HG03432 (cell line): ENCODE measurements around the gene MAPK8IP2.
"Not testable (repeated sequence)": the region's sequence is repeated elsewhere in the genome, so short reads cannot be mapped to it uniquely, and the experiment has no call there.

ENCODE experiments used
- ATAC-seq: cut with Tn5 transposase; IDR thresholded peaks from one replicate; pipeline ENCODE4 v1.9.1; 2021; ENCODE audit warnings: mild to moderate bottlenecking, moderate library complexity; ENCODE audit not compliant: unreplicated experiment

MAPK8IP2 gene

DNA sequence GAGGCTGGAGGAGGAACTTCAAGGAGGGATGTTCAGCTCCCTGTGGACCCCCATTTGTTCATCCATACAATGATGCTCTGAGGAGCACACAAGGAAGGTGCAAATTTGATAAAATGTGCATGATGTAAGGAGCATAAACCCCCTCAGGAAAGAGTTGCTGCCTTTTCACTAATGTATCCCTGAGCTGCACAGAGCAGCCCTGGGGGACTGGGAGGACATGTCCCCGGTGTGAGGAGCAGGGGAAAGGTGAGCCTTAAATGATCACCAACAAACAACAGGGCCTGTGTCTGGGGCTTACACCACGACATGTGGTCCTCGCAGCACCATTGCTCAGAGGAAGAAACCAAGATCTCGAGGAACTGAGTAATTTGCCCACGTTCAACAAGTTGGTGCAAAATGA is 3.5 kb upstream of the MAPK8IP2 start:
- no peak for ATAC-seq

DNA sequence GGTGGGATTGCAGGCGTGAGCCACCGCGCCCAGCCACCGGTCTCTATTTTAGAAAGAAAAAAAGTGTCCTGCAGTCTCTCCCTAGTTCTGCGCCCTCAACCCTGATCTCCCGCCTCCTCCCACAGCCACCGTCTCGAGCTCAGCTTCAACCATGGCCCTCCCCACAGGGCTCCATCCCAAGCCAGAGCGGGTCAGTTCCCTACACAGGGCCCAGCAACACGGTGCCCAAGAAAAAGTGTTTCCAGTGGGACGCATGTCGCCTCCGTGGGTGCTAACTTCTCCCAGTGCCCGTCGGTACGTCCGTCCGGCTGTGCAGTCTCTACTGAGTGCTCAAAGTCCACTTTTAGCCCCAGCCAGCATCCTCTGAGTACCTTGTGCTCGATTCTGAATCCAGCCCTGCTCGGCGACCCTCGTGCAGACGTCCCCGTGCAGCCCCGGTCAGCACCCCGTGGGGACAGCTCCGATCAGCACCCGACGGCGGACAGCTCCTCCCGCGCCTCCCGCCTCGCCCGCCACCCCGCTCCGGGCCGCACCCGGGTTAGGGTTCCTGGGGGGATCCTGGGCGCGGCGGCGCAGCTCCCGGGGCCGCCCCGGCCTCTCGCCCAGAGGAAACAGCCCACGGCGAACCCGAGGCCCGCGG is 657 bp upstream of the MAPK8IP2 start:
- ATAC-seq, result no peak

DNA sequence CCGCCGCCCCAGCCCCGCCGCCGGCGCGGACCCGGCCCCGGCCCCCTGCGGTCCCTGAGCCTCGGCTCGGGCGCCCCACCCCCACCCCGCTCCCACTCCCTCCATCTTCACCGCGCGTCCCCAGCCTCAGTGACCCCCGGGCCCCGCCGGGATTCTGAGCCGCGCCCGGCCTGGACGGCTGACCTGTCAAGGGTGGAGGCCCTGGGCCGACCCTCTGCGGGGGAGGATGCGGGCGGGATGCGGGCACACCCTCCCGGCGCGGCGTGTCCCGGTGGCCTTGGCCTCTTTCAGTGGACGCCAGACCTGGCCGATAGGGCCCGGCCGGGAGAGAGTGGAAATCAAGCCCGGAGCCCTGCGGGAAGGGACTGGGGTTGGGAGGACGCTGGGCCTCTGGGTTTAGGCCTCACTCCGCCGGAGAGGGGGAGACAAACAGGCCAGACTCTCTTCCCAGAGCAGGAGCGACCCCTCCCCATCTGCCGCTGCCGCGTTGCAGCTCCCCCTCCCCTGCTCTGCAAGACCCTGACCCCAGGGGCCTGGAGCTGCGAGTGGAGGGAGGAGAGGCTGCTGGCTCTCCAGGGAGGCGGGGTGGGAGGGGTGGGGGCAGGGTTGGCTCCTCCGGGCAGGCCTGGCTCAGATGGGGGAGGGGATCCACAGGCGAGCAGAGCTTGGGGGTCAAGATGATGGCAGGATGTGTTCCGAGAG is 525 bp downstream of the MAPK8IP2 start:
- ATAC-seq, result no peak

DNA sequence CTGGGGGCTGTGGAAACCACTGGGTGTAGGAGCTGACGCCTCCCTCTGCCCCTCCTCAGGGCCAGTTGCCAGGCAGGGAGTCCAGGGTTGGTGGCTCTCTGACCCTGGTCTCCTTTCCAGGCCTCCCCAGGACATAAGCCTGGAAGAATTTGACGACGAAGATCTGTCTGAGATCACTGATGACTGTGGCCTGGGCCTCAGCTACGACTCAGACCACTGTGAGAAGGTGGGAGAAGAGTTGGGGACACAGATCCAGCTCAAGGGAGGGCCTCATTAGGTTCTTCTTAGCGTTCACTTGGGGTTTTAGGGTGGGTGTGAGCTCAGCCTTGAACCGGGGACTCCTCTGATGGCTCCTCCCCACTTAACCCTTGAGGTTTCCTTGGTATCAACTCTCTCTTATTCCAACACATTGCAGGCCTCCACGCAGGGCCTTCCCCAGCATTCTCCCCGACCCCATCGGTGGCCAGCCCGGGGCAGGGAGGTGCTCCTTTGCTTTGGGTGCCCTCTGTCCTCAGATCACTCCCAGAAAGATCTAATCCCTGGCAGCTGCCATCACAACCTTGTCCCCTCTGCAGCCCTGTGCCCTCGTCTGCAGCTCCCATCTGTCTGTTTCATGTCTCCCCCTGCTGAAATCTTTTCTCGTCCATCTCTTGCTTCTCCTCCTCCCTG is 1.2 kb downstream of the MAPK8IP2 start:
- no peak for ATAC-seq

DNA sequence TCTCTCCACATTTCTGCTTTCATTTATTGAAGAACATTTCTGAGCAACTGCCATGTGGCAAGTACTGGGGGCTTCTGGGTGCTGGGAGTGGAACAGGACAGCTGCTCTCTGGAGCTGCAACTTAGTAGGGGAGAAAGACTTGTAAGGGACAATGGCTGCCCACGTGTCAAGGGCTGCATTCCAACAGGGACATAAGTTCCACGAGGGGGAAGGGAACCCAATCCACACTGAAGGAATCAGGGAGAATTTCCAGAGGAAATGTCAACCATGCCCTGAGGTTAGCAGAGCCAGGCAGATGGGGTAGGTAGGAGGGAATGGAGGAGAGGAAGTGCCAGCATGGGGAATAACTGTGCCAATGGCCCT is 1.7 kb downstream of the MAPK8IP2 start:
- ATAC-seq, result no peak

DNA sequence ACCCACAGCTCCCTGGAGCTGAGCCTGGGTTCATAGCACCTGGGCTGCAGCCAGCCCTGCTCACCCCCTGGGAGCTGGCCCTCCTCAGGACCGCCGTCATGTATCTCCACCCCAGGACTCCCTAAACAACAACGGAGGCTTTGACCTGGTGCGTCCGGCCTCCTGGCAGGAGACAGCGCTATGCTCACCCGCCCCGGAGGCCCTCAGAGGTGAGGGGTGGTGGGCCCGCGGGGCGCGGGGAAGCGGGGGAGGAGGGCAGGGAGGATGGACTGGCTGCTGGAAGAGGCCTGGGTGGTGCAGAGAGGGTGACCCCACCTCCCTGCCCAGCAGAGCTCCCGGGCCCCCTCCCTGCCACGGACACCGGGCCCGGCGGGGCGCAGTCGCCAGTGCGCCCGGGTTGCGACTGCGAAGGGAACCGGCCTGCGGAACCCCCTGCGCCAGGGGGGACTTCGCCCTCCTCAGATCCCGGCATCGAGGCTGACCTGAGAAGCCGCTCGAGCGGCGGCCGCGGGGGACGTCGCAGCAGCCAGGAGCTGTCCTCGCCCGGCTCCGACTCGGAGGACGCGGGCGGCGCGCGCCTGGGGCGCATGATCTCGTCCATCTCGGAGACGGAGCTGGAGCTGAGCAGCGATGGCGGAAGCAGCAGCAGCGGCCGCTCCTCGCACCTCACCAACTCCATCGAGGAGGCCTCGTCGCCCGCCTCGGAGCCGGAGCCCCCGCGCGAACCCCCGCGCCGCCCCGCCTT is 3.1 kb downstream of the MAPK8IP2 start:
- no peak for ATAC-seq

DNA sequence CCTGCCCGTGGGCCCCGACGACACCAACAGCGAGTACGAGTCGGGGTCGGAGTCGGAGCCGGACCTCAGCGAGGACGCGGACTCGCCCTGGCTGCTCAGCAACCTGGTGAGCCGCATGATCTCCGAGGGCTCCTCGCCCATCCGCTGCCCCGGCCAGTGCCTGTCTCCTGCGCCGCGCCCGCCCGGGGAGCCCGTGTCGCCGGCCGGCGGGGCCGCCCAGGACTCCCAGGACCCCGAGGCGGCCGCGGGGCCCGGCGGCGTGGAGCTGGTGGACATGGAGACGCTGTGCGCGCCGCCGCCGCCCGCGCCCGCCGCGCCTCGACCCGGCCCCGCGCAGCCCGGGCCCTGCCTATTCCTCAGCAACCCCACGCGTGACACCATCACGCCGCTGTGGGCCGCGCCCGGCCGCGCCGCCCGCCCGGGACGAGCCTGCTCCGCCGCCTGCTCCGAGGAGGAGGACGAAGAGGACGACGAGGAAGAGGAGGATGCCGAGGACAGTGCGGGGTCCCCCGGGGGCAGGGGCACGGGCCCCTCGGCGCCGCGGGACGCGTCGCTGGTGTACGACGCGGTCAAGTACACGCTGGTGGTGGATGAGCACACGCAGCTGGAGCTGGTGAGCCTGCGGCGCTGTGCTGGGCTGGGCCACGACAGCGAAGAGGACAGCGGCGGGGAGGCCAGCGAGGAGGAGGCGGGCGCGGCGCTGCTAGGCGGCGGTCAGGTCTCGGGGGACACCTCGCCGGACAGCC is 3.8 kb downstream of the MAPK8IP2 start:
- ATAC-seq, result no peak

DNA sequence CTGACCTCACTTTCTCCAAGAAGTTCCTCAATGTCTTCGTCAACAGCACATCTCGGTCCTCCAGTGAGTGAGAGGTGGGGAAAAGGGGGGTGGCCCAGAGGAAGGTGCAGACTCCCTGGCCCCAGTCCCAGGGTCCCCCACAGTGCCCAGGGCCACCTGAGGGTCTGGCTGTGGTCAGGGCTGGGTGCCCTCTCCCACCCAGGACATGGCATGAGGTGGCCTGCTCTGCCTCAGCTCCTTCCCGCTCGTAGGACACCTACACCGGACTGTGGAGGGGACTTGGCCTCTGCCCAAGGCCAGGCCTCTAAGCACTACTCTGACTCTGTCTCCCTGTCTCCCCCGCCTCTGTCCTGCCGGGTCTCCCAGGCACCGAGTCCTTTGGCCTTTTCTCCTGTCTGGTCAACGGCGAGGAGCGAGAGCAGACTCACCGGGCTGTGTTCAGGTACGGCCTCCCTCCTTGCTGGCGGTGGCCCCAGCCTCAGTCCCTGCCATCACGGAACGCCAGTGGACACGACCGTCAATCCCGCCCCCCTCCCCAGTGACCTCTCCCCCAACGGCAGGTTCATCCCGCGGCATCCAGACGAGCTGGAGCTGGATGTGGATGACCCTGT is 4.5 kb downstream of the MAPK8IP2 start:
- ATAC-seq, result no peak

DNA sequence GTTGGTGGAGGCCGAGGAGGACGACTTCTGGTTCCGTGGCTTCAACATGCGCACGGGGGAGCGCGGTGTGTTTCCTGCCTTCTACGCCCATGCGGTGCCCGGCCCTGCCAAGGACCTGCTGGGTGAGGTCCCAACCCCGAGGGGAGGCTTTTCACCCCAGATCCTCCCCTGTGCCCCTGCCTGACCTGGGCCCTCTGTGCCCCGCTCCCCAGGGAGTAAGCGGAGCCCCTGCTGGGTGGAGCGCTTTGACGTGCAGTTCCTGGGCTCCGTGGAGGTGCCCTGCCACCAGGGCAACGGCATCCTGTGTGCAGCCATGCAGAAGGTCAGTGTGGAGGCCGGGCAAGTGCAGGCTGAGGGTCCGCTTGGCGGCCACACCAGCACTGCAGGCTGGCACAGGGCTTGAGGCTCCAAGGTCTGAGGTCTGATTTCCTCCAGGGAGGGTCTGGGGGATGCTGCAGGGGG is 5.1 kb downstream of the MAPK8IP2 start:
- ATAC-seq, result no peak

DNA sequence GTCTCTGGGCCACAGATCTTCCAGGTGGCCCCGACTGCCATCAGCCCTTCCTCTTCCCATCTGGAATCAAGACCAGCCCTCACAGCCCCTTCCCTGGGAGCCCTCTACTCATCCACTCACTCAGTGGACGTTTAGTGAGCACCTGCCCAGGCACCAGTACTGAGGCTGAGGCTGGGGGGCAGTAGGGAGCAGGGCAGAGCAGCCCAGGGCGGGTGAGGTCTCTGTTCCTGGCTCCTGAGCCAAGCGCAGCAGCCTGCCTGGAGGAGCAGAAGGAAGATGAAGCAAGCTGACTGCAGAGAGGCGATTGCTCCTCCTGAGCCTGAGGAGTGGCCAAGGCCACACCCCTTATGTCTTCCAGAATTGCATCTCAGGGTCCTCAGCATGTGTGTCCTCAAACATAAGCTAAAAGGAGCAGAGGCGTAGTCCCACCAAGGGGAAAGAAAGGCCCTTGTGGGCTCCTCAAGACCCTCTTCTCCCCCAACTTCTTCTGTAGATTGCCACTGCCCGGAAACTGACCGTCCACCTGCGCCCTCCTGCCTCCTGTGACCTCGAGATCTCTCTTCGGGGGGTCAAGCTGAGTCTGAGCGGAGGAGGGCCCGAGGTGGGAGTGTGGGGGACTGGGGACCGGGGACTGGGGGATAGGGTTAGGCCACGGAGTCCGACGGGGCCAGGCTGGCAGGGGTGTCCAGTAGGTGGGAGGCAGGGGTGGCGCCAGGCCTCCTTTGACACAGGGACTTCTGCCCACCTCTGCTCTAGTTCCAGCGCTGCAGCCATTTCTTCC is 5.8 kb downstream of the MAPK8IP2 start:
- ATAC-seq, result no peak

DNA sequence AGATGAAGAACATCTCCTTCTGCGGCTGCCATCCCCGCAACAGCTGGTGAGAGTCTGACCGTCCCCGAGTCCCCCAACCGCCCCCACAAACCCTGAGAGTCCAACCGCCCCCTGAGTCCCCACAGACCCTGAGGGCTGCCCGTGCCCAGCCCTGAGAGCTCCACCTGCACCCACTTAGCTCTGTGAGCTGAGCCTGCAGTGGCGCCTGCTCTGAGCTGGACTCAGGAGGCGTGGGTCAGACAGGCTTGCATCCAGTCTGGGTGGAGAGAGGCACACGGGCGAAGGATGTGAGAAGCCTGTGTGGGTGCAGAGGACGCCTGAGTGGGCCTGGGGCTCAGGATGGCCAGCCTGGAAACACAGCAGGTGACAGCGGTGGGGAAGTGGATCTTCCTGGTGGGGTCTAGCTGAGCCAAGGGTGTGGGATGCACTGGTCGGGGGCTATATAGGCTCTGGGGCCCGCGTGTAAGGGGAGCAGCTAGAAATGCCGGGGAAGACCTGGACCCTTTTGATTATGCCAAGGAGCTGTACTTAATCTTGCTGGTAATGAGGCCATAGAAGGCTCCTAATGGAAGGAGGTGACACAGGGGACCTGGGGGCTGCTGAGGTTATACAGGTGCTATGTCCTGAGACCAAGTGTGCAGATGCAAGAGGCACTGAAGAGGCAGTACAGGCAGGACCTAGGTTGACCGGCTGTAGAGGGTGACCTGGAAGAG is 6.5 kb downstream of the MAPK8IP2 start:
- no peak for ATAC-seq

DNA sequence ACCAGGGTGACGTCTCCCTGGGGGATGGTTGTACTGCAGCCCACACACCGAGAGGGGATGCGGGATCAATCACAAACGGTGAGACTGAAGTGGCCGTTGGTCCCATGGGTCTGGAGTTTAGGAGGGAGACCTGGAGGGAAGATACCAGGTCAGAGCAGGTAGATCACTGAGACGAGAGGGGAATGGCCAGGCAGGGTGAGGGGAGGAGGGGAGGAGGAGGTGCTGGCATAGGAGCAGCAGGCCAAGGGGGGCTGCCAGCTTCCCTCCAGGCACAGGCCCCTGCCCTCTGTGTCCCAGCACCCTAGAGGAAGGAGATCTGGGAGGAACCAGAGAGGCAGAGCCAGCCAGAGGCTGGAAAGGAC is 7.0 kb downstream of the MAPK8IP2 start:
- ATAC-seq, result no peak

DNA sequence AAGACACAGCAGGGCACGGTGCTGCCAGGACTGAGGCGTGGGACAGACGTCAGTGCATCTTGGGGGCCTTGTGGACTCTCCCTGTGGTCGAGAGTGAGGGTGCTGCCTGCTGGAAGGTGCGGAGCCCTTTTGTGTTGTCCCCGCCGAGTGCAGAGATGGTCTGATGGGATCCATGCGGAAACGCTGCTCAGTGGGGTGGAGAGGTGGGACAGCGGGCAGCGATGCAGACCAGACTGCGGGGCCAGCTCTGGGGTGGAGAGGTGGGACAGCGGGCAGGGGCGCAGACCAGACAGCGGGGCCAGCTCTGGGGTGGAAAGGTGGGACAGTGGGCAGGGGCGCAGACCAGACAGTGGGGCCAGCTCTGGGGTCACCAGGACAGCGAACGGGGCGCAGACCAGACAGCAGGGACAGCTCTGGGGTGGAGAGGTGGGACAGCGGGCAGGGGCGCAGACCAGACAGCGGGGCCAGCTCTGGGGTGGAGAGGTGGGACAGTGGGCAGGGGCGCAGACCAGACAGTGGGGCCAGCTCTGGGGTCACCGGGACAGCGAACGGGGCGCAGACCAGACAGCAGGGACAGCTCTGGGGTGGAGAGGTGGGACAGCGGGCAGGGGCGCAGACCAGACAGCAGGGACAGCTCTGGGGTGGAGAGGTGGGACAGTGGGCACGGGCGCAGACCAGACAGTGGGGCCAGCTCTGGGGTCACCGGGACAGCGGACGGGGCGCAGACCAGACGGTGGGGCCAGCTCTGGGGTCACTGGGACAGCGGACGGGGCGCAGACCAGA is 7.7 kb downstream of the MAPK8IP2 start:
- ATAC-seq, result not testable (repeated sequence)

DNA sequence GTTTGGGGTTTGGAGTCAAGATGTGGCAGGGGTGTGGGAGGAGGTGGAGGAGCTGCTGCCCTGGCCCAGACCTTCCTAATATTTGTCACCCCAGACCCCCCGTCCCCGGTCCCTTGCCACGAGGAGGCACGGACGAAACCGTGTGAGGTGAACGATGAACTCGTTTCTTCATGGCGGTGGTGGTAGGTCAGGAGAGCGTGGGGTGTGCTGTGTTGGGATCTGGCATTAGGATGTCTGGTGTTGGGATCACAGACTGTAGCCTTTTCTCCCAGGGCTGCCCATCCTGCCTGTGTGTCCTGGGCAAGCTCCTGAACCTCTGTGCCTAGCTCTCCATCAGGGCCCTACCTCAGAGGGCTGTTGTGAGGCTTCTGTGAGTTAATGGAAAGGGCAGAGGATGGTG is 8.4 kb downstream of the MAPK8IP2 start:
- no peak for ATAC-seq

DNA sequence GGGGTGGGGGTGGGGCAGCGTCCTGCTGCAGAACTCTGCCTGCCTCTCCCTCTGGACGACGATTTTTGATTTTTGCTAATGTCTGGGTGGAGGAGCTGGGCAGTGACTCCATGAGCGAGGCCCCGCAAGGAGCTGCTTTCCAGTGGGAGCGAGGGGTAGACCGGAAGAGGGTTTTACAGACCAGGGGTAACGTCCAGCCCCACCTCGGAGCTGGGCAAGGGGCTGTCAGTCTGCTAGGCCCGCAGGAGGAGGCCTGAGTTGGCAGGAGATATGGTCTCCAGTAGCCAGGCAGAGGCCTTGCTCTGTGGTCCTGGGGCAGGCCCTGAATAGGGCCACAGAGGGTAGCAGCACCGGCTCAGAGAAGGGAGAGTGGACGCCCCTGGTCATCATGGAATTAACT is 9.0 kb downstream of the MAPK8IP2 start:
- ATAC-seq, result no peak

DNA sequence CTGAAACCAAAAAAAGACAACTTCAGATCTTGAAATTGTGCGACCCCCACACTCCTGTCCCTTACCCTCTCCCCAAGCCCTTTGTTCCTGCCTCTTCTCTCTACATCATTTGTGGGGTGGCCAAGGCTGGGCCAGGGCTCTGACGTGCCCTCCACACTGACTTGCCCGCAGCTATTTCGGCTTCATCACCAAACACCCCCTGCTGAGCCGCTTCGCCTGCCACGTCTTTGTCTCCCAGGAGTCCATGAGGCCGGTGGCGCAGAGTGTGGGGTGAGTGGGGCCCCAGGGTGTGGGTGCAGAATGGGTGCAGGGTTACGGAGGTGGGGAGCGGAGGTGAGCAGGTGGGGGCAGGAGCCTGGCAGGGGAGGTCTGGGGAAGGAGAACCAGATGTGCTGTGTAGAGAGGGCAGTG is 9.5 kb downstream of the MAPK8IP2 start:
- ATAC-seq, result no peak

DNA sequence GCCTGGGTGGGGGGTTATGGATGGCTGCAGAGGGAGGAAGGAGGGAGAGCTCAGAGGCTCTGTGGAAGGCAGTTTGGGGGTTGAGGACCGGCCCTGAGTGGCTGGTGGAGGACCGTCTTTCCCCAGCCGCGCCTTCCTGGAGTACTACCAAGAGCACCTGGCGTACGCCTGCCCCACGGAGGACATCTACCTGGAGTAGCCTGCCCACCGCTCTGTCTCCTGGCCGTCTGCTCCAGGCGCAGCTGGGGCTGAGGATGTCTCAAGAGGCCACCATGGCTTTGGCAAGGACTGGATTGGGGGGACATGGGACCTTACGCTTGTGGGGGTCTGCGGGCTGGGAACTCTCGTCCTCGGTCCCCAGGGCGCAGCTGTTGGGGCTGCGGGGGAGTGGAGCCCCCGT is 10.0 kb downstream of the MAPK8IP2 start:
- ATAC-seq, result no peak

DNA sequence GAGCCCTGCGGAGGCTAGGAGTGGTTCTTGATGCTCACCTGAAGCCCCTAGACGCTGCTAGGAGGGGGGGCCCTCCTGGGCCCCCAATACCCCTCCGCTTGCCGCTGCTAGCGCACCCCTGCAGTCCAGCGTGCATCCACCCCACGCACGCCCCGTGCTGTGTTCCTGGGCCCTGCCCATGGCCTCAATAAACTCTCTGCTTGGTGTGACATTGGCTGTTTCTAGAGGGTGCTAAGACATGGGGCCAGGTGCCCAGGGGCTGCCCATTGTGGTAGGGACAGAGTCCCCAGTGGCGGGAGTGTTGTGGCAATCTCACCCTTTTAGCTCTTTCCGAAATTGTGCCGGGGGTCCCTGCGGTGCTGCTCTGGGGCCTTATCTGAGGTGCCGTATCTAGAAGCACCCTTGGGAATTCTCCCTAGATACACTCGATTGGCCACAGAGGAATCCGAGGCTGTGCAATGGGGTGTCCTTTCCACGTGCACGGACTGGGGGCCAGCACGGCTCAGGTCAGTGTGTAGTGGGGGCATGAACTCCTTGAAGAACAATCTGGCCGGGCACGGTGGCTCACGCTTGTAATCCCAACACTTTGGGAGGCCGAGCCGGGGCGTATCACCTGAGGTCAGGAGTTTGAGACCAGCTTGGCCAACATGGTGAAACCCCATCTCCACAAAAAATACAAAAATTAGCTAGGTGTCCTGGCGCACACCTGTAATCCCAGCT is 10.9 kb downstream of the MAPK8IP2 start:
- ATAC-seq, result no peak
